Neural cell (in vitro differentiated cells): Measurements from ENCODE around the gene ZNF71. TPM values are rescaled to one million over a fixed set of nuclear protein-coding genes. Genes with fewer than 3 reads are reported as not detected.

Experiments used
- polyA plus RNA-seq: library from polyadenylated mRNA; depleted of rRNA; stranded (reverse); fragments of >200 nt; gene quantifications from 2 replicates; pipeline ENCODE4 v1.2.3, GENCODE V29; 2014

Gene ZNF71
- polyA plus RNA-seq, 1 donor from 2014 or later, result 28.8 TPM

Other genes with a start within 250 kb of the ZNF71 start
- gene ZNF582, start 201.8 kb upstream of the ZNF71 start, polyA plus RNA-seq, result 7.5 and 14.6 TPM in 2 replicates
- gene ZNF583, start 191.0 kb upstream of the ZNF71 start, polyA plus RNA-seq, result 31.5 and 39.5 TPM in 2 replicates
- gene ZNF667, start 118.0 kb upstream of the ZNF71 start, polyA plus RNA-seq, result 17.4 and 19.6 TPM in 2 replicates
- gene ZNF471, start 87.4 kb upstream of the ZNF71 start, polyA plus RNA-seq, result 30.0 and 31.1 TPM in 2 replicates
- gene ZFP28, start 56.4 kb upstream of the ZNF71 start, polyA plus RNA-seq, result 39.9 and 45.1 TPM in 2 replicates
- gene ZNF470, start 27.8 kb upstream of the ZNF71 start, polyA plus RNA-seq, result 9.6 and 13.6 TPM in 2 replicates
- gene SMIM17, start 47.9 kb downstream of the ZNF71 start, polyA plus RNA-seq, result 9.2 and 14.2 TPM in 2 replicates
- gene ZNF835, start 76.5 kb downstream of the ZNF71 start, polyA plus RNA-seq, result not detected in 2 replicates
- 0.06 TPM in 1 of 2 replicates, not detected in the other for gene PEG3, start 245.4 kb downstream of the ZNF71 start, polyA plus RNA-seq
- gene ZIM2, start 245.4 kb downstream of the ZNF71 start, polyA plus RNA-seq, result not detected in 2 replicates